HL-60 (cell line): Measurements from ENCODE around the gene RPS14.

Source experiments
- POLR2AphosphoS5 ChIP-seq: IDR thresholded peaks from 2 replicates; pipeline ENCODE4 v1.6.1; 2012; ENCODE audit warnings: low read depth
- TF ChIP-seq, protein P1 (sequence below): IDR thresholded peaks from one replicate; pipeline ENCODE4 v1.5.1; 2011; ENCODE audit warnings: low read length, control low read depth, inconsistent platforms; ENCODE audit not compliant: insufficient read depth

DNA sequence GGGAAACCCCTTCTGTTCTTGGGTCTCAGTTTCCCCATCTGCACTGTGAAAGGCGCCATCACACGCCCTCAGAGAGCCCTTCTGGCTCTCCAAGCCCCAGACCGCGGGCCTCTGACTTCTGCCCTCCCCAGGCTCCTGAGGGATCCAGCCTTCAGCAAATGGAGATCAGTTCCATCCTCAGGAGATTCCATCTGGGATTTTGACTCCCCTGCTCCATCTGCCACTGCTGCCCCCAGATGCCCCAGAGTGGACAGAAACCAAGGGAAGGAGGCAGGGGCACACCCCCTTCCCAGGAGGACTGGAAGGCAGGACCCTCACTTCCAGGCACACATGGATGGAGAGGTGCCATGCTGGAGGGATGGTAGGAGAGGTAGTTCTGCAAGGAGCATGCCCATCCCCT lies 18.7 kb upstream of the RPS14 start:
- TF ChIP-seq, protein P1, sequence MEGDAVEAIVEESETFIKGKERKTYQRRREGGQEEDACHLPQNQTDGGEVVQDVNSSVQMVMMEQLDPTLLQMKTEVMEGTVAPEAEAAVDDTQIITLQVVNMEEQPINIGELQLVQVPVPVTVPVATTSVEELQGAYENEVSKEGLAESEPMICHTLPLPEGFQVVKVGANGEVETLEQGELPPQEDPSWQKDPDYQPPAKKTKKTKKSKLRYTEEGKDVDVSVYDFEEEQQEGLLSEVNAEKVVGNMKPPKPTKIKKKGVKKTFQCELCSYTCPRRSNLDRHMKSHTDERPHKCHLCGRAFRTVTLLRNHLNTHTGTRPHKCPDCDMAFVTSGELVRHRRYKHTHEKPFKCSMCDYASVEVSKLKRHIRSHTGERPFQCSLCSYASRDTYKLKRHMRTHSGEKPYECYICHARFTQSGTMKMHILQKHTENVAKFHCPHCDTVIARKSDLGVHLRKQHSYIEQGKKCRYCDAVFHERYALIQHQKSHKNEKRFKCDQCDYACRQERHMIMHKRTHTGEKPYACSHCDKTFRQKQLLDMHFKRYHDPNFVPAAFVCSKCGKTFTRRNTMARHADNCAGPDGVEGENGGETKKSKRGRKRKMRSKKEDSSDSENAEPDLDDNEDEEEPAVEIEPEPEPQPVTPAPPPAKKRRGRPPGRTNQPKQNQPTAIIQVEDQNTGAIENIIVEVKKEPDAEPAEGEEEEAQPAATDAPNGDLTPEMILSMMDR: no peak
- no peak for TF ChIP-seq POLR2AphosphoS5
